HG02642 (cell line): ENCODE data around the gene HPS5.
A peak's percentile ranks its signal among the peaks of the same experiment; 100 is the strongest.

ENCODE experiments used
- ATAC-seq: cut with Tn5 transposase; IDR thresholded peaks from one replicate; pipeline ENCODE4 v1.9.1; 2021; ENCODE audit warnings: mild to moderate bottlenecking; ENCODE audit not compliant: unreplicated experiment, poor library complexity

HPS5 gene

DNA sequence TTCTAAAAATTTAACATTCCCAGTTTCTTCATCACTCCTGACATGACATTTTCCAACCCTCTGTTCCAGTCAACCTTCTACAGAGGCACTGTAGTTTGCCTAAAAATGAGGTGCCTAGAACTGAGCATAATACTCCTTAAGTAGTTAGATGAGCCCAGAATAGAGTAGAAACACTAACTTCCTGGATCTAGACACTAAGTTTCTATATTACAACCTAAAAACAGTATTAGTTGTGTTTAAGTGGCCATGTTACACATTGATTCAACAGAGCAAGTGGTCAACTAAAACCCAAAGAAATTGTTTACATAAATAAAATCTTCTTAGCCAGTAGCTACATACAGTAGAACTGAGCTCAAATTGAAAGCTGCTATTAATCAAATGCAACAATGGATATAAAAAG lies 1.3 kb downstream of the HPS5 start:
- no peak for ATAC-seq

DNA sequence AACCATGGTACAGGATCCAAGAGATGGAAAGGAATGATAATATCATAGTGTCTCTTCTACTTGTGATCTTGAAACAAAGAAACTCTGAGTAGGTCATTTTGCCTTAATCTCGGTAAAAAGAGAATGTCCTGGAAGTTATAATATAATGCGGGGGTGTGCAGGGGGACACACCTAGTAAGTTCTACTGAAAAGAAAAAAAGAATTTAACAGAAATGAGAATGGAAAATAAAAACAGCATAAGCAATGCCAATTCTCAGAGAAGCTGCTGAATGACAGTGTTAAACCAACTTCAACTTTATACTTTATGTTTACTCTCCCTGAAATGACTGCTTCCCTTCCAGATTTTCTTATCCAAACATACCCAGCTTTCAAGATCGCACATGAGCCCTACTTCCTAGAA lies 2.0 kb downstream of the HPS5 start:
- no peak for ATAC-seq

DNA sequence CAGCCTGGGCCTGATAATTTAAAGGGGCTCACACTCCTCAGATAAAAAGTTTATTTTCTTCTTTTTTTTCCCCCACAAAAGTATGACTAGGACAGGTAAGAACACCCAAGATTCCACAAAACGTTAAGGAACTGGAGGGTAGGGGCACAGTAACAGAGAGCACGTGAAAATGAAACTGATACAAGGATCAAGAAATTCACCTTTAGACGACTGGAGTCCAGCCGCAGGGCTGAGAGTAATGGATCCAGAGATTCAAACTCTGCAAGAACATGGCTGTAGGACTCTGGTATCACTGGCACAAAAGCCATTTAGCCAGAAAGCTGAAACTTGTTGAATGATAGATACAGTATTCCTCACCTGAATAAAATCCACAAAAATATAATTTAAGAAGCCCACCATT lies 4.4 kb downstream of the HPS5 start:
- no peak for ATAC-seq

DNA sequence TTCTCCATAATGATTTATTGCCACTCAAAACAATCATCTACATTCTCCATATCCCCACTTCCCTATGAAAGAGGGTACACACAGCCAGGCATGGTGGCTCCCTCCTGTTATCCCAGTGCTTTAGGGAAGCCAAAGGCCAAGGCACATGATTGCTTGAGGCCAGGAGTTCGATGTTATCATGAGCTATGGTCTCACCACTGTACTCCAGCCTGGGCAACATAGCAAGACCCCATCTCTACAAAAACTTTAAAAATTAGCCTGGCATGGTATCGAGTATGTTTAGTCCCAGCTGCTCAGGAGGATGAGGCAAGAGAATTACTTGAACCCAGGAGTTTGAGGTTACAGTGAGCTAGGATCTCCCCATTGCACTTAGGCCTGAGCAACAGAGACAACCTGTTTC lies 6.0 kb downstream of the HPS5 start:
- no peak for ATAC-seq

DNA sequence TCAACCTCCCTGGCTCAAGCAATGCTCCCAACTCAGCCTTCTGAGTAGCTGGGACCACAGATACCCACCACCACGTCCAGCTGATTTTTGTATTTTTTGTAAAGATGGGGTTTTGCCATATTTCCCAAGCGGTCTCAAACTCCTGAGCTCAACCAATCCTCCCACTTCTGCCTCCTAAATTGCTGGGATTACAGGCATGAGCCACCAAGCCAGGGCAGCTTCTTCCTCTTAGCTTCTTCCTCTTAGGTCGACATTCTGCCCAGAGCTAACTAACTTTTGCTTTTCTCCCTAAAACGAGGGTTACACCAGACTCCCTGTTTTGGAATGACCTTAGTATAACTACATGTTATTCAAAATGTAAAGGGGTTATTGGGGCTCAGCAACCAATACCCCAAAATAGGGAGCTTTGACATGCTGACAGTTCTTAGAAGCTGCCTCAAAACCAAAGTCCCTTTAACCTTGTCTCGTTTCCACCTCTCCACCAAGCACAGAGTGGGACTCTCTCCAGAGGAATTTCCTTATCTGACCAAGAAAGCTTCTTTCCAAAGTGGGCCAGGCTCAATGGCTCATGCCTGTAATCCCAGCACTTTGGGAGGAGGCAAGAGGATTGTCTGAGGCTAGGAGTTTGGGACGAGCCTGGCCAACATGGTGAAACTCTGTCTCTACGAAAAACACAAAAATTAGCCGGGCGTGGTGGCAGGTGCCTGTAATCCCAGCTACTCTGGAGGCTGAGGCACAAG lies 7.0 kb downstream of the HPS5 start:
- no peak for ATAC-seq

DNA sequence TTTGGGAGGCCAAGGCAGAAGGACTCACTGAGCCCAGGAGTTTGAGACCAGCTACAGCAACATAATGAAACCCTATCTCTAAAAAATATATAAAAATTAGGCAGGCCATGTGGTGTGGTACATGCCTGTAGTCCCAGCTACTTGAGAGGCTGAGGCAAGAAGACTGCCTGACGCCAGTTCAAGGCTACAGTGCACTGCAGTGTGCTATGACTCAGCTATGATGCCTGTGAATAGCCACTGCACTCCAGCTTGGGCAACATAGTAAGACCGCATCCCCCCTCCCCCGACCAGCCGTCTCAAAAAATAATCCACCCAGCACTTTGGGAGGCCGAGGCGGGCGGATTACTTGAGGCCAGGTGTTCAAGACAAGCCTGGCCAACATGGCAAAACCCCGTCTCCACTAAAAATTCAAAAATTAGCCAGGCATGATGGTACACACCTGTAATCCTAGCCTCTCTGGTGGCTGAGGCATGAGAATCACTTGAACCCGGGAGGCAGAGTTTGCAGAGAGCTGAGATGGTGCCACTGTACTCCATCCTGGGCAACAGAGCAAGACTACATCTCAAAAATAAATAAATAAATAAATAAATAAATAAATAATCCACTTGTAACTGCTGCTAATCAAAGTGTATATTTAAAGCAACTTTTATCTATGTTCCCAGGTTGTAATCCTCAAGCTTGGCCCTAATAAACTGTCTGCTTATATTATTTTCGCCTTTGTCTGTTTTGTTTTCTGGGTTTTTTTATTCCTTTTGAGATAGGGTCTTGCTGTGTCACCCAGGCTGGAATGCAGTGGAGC lies 7.8 kb downstream of the HPS5 start:
- ATAC-seq: no peak

DNA sequence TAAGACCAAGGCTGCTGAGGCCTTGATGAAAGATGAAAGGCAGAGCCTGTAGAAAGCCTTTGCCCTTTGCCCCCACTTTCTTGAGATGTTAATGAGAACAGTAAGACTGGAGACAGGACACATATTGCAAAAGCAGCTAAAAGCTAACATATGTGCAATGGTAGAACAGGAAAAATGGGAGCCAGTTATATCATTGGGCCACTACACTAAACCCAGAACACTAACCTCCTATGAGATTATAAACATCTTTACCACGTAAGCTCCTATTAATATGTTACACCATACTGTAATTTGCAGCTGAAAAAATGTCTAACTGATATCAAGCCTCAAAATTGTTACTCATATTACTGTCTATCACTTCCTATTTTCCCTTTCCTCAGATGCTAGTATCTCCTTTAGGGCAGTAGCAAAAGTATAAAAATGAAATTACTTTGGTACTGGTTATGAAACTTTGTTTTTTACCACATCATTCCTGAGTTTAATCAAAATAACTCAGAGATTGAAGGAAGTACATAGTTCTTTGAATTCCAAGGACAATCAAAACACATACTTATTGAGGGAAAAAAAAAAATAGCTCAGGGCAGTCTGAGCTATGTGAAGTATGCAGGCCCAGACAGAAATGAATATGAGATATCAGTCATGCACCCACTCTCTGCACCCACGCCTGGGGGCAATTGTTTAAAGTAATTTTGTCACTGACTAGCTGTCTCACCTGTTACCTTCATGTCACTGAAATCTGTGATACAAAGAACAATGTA lies 9.1 kb downstream of the HPS5 start:
- ATAC-seq: no peak

DNA sequence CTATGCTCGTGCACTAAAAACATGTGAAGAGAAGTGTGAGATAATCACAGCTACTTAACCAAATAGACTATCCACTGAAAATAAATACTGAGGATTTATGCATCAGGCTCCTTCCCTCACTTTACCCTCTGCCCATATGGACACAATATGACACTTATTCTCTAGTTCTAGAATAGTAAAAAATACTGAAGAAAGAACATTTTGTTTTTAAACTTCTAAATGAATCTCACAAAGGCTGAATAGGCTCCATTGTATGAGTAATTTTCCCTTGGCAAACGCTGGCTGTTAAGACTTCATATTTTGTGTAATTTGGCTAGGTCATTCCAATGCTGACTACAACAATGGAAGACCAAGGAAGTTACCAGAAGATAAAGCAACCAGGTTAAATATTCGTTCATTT lies 9.9 kb downstream of the HPS5 start:
- ATAC-seq: no peak

DNA sequence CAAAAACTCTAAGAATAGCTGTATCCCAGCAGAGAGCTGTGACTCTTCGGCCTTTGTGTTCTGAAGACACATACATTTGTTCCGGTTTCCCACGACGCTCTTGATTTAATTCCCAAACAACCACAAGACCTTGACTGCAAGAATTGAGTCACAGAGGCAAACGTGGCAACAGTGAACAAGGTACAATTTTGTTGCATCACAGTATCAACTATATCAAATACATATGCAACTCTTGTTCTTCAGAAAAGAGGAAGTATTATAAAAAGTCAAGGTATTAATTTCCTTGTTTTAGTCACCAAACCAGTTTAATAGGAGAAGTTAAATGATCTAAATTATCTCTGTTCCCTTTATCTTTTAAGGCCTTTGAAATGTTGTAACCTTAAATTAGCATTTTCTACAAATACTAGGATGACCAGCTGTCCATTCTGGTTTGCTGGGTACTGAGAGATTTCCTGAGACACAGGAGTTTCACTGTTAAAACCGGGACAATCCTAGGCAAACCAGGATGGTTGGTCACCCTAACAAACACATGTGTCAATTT lies 11.1 kb downstream of the HPS5 start:
- no peak for ATAC-seq

DNA sequence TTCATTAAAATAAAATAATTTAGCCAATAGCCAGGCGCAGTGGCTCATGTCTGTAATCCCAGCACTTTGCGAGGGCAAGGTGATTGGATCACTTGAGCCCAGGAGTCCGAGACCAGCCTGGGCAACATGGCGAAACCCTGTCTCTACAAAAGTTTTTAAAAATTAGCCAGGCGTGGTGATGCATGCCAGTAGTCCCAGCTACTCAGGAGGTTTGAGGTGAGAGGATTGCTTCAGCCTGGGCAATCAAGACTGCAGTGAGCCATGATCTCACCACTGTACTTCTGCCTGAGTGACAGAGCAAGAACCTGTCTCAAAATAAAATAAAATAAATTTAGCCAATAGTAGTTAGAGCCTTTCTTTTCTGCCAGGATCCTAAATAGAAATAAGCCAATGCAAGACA lies 12.2 kb downstream of the HPS5 start:
- no peak for ATAC-seq

DNA sequence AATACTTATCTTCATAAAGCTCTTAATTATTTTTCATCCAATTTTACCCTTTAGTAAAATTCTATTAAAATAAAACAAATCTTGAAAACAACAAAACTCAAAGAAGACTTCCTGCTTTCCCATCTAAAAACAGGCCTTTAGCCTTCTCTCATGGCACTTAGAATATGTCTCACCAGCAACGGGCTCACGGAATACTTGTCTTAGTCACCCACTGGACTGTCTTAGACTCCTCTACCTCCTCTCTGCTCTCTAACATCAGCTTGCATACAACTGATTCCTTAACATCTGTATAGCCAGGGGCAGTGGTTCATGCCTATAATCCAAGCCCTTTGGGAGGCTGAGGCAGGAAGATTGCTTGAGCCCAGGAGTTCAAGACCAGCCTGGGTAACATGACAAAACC lies 13.7 kb downstream of the HPS5 start:
- ATAC-seq: no peak

DNA sequence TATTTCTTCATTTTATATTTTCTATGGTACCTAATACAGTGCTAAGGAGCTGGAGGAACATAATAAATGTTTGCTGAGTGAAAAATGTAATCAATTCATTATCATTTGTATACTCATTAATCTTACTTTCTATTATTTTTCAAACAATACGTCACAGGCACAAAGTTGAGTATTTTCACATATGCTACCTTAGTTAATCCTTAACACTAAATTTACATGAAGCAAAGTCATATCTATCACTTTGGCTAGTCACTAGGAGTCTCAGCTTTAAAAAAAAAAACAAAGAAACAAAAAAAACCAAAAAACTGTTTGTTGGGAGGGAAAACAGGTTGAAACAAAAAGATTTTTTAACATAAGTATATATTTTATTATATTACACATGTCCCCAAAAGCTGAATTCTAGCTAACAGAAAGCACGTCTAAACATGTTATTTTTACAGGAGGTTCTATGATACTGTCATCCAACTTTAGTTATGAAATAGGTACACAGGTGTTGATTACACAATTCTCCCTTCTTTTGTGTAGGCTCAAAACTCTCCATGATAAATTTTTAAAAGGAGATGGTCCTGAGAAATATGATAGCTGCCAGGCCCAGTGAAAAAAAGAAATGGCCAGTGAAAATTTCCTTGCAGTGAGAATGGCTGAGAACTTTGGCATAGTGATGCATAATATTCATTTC lies 14.3 kb downstream of the HPS5 start:
- ATAC-seq: no peak

DNA sequence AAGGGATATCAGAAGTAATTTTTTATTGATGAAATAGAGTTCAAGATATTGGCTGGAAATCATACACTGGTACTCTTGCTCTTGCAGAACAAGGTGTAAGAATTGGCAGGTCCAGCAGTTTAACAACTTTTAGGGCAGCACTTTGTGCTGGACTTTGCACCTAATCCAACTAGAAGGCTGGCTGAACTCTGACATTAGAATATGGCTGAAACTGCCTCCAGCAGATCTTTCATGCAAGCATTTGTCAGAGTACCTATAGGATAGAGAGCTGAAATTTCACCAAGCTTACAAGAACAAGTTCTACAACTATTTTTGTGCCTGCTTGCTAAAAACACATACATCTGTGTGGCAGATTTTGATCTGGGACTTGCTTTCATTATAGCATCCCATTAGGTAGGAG lies 17.2 kb downstream of the HPS5 start:
- ATAC-seq: no peak

DNA sequence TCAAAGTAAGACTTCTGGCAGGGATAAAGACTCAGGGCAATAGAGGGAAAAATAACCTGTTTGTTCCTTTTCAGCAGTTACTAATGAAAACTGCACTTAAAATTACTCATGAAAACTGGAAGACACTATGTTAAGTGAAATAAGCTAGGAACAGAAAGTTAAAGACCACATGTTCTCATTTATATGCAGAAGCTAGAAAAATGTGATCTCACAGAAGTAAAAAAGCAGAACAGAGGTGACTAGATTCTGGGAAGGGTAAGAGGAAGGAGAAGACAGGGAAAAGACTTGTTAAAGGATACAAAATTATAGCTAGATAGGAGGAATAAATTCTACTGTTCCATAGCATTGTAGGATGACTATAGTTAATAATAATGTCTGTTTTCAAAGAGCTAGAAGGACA lies 22.2 kb downstream of the HPS5 start:
- no peak for ATAC-seq

DNA sequence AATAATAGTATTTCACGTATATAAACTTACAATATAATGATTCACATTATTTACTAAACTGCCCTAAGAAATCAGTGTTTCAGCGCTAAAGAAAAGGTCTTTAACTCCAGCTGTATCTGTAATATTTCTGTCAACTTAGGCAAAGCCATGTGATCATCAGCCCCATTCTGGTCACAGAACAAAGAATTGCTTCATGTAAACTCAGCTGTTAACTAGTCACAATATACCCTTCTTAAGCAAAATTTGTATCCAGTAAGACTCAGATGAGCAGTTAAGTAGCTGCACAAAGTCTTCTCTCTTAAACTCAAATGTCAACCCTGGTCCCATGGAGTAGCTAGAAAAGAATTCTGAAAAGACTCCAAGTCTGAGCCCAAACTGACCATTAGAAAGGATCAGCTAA lies 26.6 kb downstream of the HPS5 start:
- no peak for ATAC-seq

DNA sequence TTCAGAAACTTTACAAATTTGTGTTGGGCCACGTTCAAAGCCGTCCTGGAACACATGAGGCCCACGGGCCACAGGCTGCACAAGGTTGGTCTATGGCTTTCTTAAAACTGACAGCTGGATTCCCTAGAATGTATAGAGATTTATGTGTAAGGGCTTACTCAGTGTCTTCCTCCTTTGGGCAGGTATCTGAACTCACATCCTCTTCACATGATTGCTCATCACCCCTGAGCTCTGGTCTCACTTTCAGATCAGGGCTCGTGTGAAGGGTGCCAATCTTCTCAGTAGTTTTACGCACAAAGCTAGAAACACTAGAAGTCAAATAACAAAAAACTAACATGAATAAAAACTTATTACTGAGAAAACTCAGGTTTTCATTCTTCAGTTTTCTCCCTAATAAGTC lies 27.1 kb downstream of the HPS5 start:
- ATAC-seq: no peak

DNA sequence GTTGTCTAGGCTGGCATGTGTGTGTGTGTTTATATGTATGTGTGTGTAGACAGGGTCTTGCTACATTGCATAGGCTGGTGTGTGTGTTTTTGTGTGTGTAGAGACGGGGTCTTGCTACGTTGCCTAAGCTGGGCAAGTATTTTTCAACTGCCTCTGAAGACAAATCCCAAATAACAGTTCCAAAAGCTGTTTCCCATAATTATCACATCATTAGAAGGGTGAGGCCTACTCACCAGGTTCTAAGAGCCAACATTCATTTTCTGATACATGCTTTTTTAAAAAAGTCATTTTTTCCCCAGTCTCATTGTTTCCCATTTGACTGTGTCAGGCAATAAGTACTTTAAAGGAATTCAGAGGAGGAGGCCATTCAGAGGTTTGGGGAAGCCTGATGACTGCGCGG lies 33.0 kb downstream of the HPS5 start:
- ATAC-seq: no peak

DNA sequence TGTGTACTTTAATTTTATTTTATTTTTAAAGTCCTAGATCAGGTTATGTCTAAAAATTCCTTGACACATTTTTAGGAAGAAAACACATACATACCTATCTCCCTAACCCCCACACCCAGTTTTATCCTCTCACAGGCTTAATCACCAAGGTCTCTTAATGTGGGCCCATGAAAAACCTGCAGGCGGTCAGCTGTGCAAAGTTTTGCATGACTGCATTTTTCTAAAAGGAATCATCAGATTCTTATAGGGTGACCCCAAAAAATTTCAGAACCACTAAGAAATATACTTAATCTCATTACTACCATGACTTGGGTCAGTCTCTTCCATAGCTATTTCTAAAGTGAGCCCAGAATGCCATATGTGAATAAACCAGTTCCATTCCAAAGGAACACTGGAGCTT lies 36.1 kb downstream of the HPS5 start:
- ATAC-seq: no peak

DNA sequence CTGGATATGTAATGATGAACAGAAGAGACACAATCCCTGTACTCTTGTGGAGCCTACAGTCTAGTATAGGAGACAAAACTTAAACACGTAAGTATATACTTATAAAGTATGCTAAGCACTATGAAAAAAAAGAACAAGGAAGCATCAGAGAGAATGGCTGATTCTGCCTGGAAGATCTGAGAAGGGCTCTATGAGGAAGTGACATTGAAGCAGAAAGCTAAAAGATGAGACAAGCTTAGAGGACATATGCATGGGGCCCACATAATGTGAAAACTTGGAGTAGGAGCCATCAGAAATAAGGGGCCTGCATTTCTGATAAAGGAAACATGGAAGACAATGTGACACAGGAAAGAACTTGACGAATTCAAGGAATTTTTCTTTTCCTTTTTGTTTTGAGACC lies 39.3 kb downstream of the HPS5 start:
- no peak for ATAC-seq

DNA sequence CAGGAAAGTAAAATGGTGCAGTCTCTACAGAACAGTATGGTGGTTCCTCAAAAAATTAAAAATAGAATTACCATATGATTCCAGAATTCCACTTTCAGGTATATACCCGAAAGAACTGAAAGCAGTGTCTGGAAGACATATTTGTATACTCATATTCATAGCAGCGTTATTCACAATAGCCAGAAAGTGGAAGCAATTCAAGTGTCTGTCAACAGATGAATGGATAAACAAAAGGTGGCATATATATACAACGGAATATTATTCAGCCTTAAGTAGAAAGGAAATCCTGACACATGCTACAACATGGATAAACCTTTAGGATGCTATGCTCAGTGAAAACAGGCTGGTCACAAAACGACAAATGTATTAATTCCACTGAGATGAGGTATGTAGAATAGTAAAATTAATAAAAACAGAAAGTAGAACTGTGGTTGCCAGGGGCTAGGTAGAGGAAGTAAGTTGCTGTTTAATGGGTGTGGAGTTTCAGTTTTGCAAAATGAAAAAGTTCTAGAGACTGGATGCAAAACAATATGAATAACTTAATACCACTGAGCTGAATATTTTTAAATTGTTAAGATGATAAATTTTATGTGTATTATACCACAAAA lies 41.4 kb downstream of the HPS5 start:
- ATAC-seq: peak; percentile 87
